Measurements from ENCODE around the gene DCTN5.

DNA sequence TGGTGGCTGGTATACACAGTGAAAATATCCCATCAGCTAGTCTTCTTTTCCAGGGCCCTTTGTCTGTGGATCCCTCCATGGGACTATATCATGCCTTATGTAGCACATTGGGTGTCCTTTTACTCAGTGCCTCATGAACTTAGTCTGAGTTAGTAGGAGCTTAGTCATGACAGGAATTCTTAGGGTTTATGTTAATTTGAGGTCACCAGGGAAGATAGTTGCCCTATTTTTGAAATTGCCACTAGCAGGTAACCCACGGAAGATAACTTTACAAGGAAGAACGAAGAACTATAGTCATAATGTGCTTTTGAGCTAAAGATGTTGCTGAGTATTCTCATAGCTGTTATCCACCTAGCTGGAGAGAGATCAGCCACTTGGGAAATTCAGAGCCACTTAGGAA, 22.7 kb downstream of the DCTN5 start:
- TF ChIP-seq, protein P1, sequence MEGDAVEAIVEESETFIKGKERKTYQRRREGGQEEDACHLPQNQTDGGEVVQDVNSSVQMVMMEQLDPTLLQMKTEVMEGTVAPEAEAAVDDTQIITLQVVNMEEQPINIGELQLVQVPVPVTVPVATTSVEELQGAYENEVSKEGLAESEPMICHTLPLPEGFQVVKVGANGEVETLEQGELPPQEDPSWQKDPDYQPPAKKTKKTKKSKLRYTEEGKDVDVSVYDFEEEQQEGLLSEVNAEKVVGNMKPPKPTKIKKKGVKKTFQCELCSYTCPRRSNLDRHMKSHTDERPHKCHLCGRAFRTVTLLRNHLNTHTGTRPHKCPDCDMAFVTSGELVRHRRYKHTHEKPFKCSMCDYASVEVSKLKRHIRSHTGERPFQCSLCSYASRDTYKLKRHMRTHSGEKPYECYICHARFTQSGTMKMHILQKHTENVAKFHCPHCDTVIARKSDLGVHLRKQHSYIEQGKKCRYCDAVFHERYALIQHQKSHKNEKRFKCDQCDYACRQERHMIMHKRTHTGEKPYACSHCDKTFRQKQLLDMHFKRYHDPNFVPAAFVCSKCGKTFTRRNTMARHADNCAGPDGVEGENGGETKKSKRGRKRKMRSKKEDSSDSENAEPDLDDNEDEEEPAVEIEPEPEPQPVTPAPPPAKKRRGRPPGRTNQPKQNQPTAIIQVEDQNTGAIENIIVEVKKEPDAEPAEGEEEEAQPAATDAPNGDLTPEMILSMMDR (IDR thresholded peaks at IDR 0.05; ENCODE audit: borderline replicate concordance, extremely low read depth, low read length, poor library complexity, severe bottlenecking): no peak
- no peak for TF ChIP-seq EZH2 (IDR thresholded peaks at IDR 0.05; ENCODE audit: borderline replicate concordance, low read depth, low read length, severe bottlenecking)

Measured in DND-41 (cell line).